C4-2B (cell line): ENCODE measurements around the gene CAB39.

ENCODE experiments used
- H3K27ac ChIP-seq: fragments of 450-650 bp; 2 replicates; pipeline ENCODE4 v1.5.1; 2017
- CTCF ChIP-seq: fragments of 450-650 bp; conservative IDR thresholded peaks from 2 replicates; pipeline ENCODE4 v1.5.1; 2017; ENCODE audit warnings: mild to moderate bottlenecking
- ZFX ChIP-seq: fragments of 450-650 bp; IDR thresholded peaks from 2 replicates; pipeline ENCODE4 v1.6.1; 2017

Gene CAB39

GRCh38 chr2:230703514-230703913 lies 9.1 kb upstream of the CAB39 start:
- no peak for TF ChIP-seq CTCF
- TF ChIP-seq ZFX: no peak
- H3K27ac ChIP-seq: no peak overlapping the region

GRCh38 chr2:230706053-230706521 lies 6.6 kb upstream of the CAB39 start:
- TF ChIP-seq ZFX (no peak), CTCF (no peak)
- no peak overlapping the region for H3K27ac ChIP-seq

GRCh38 chr2:230706966-230707365 lies 5.7 kb upstream of the CAB39 start:
- H3K27ac ChIP-seq: no peak overlapping the region
- TF ChIP-seq ZFX (no peak), CTCF (no peak)

GRCh38 chr2:230708204-230708603 lies 4.4 kb upstream of the CAB39 start:
- H3K27ac ChIP-seq: no peak overlapping the region
- no peak for TF ChIP-seq ZFX

GRCh38 chr2:230711224-230711623 lies 1.4 kb upstream of the CAB39 start:
- TF ChIP-seq CTCF (no peak), ZFX (no peak)
- H3K27ac ChIP-seq: no peak overlapping the region

GRCh38 chr2:230713331-230714135 lies 891 bp downstream of the CAB39 start:
- H3K27ac ChIP-seq: peak overlapping the region; percentile 85

GRCh38 chr2:230714136-230714480 lies 1.5 kb downstream of the CAB39 start:
- TF ChIP-seq ZFX (no peak), CTCF (no peak)

More at GRCh38 chr2:230713331-230714135, 891 bp downstream of the CAB39 start:
- peak; percentile 50; the same call in 1 of the 2 replicates for TF ChIP-seq ZFX
- no peak for TF ChIP-seq CTCF

GRCh38 chr2:230715201-230715600 lies 2.6 kb downstream of the CAB39 start:
- TF ChIP-seq ZFX (no peak), CTCF (no peak)
- H3K27ac ChIP-seq: no peak overlapping the region

More at GRCh38 chr2:230714136-230714480, 1.5 kb downstream of the CAB39 start:
- peak overlapping the region; percentile 85 for H3K27ac ChIP-seq
